Stimulated activated CD8-positive, alpha-beta memory T cell treated with anti-CD3 and anti-CD28 coated beads, Interleukin-7, amount 100 ng/mL, for 24 hours (primary cell): ENCODE measurements around the gene PRDM7.
"Not testable (repeated sequence)": the region's sequence is repeated elsewhere in the genome, so short reads cannot be mapped to it uniquely, and the experiment has no call there.

Experiments used
- DNase-seq: peaks from one replicate; pipeline ENCODE4 v3.0.0-alpha.2; 2020; ENCODE audit warnings: low read depth

Gene PRDM7

DNA sequence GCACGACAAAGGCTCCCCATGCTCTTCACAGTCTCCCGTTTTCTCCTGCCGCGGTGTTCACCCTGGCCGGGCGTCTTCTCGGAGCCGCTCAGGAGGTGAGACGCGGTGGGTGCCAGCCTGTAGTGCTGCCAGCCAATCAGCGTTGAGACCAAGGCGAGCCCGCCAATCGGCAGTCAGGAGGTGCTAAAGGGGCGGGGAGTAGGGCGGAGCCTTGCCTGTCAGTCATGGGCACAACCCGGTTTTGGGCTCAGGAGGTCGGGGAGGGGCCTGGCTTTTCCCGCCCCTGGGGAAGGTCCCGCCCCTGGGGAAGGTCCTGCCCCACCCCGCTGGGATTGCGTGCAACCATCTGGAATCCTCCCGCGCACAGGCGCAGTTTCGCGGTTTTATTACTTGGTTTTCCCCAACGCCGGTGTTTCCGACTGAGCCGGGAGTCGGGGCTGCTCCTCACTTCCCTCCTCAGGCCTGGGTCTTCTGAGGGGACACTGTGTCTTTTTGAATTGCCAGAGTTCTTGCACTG lies at the start of gene PRDM7:
Gene PRDM7 (minus strand): TSS at position 92 of the 517 bp plus-strand sequence. CDS start 1,421 bp downstream, outside the sequence.
- DNase-seq, result peak; percentile 95

DNA sequence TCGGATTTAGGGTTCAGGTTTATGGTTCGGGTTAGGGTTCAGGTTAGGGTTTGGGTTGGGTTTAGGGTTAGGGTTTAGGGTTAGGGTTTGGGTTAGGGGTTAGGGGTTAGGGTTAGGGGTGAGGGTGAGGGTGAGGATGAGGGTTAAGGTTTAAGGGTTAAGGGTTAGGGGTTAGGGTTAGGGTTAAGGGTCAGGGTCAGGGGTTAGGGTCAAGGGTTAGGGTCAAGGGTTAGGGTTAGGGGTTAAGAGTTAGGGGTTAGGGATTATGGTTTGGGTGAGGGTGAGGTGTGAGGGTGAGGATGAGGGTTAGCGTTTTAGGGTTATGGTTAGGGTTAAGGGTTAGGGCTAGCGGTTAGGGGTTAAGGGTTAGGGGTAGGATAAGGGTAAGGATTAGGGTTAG lies 44.7 kb upstream of the PRDM7 start:
- not testable (repeated sequence) for DNase-seq

DNA sequence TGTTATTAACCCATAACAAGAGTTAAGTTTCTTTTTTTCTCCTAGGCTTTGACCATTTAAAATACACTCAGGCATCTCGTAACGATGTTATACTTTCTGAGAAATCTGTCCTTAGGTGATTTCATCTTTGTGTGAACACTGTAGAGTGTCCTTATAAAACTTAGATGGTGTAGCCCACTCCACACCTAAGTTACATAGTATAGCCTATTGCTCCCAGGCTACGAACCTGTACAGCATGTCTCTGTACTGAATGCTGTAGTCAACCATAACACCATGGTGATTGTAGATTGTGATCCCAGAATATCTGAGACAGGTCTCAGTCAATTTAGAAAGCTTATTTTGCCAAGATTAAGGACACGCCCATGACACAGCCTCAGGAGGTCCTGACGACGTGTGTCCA lies 30.5 kb upstream of the PRDM7 start:
- DNase-seq, result not testable (repeated sequence)

DNA sequence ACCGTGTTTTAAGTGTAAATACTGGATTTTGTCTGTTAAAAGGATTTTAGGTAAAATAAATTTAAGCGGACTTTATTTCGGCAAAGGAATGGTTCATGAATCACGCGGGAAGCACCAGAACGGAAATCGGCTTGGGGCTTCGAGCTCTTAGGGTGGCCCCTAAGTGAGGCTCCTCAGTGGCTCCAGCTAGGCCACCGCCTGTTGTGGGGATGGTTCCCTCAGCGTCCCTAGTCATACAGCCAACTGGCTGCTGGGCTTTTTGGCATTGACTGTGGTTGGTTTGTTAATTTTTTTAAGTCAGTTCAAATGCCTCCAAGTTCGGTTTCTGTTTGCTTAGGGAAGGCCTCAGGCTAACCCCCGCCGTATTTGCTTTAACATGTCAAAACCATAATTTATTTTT lies 29.9 kb upstream of the PRDM7 start:
- not testable (repeated sequence) for DNase-seq

DNA sequence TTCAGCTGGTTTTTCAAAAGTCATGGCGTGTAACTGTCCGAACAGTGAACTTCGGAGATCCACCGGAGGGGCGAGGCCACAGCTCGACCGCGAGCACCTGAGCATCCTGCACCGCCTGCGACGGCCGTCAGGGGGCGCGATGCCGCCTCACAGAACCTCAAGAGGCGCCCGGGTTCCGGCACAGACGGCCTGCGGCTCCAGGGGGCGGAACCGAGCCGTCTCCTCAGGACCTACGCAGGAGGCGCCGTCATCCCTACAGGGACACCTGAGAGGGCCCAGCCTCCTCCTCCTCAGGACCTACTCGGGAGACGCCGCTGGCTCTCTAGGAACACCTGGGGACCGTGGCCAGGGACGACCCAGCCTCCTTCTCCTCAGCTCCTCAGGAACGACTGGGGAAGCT lies 29.1 kb upstream of the PRDM7 start:
- DNase-seq, result peak; percentile 10

DNA sequence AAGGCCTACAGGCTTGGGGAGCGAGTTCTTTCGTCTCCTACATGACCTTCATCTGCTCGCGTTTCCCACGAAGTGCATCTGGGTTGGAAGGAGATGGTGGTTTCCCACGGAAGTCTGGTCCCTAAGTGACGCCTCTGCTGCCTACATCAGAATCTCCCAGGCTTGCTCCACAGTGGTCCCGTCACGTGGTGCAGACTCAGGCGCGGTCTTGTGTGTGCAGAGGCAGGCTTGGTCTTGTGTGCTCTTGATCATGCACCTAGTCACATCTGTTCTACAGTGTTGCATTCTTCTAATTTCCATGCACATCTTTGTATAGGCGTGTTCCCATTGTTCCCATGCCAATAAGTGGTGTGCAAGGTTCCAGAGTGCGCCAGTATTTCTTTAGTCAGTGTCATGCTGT lies 27.6 kb upstream of the PRDM7 start:
- not testable (repeated sequence) for DNase-seq

DNA sequence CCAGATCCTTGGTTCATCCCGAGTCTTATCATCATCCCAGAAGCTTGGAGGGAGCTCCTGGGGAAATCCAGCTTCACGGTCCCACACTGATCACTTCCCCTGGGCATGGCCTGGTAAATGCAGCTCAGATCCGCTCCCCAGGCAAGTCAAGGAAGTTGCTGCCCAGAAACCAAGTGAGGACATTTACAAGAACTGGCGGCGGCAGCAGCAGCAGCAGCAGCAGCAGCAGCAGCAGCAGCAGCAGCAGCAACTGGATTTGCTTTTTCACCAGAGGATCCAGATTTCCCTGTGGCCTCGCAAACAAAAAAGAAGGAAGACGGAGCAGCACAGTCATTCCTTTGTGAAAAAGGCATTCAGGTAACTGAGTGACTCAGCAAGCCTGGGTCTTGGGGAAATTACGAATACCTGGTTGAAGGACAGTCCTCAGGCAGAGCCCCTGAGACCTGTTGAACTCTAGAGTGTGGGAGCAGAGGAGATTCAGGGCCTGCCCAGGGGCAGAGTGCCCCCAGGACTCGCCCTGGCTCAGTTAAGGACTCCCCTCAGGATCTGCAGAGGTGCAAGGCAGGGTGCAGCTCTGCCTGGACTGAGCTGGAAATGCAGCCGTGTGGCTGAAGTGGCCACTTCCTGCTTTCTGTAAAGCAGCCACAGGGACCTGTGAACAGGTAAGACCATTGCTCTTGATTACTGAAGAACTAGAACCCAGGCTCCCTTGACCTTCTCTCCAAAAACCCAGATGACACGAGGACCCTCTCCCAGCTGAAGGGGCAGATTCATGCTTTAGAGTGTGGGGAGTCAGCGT lies 25.2 kb upstream of the PRDM7 start:
- DNase-seq, result not testable (repeated sequence)

DNA sequence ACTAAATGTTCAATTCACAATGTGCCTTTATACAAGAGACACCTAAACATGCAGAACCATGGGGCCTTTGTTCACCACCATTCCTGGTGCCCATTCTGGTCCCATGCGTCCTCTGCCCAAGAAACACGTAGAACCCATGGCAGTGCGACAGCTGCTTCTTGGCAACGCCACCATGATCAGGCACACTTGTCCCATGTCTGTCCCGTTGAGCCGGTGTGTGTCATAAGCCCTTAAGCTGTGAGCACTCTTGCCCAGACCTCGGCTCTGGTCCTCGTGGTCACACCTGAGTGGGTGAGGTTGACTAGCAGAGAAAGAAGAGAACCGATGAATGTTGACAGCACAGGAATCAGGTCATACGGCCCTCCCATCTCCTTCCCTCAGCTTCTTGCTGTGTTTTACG lies 24.2 kb upstream of the PRDM7 start:
- DNase-seq, result not testable (repeated sequence)

DNA sequence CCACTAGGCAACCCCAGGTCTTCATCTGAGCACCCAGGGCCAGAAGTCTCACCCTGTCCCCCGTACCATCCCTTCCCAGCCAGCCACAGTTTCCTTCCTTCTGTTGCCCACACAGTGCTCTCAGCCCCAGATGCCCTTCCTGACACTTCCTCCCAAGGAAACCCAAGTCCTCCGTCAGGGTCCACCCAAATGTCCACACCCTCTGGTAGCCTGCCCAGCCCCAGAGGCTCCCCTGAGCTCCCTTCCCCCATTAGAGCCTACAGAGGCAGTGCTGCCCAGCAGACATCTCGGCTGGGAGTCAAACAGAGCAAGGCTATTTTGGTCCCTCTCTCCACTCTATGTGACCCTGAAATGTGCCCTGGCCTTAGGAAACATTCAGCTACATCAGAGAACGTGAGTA lies 23.7 kb upstream of the PRDM7 start:
- DNase-seq, result not testable (repeated sequence)

DNA sequence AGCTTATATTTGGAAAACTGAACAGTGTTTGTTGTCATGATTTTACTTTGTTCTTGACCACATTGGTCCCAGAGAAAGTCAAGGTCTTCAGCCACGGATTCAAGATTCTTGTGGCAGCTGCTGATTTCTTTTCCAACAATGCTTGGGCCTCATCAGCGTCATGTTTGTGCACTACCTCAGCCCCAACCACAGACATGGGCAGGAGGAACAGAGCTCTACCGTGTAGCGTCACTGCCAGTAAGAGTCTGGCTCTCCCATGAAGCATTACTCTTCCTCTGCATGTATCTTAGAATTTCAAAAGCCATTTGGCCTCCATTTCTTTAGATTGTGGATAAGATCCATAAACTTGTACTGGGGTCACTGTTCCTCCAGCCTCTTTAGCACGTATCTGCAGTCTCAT lies 23.1 kb upstream of the PRDM7 start:
- not testable (repeated sequence) for DNase-seq

DNA sequence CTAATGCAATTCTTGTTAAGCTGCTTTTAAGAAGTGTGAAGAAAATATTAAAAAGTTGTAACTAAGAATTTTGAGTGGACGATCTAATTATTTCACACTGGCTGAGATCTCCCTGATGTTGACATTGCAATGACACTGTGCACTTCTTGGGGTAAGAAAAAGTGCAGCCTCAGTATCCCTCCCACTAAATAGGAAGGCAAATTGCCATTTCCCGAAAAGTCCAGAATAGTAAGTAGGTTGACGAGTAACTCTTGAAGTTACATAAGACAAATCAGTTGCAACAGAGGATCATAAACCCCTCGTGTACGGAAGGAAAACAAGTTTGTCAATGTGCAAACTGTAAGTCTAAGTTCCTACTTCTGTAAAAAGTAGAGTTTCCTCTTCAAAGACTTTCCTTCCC lies 21.8 kb upstream of the PRDM7 start:
- DNase-seq, result not testable (repeated sequence)

DNA sequence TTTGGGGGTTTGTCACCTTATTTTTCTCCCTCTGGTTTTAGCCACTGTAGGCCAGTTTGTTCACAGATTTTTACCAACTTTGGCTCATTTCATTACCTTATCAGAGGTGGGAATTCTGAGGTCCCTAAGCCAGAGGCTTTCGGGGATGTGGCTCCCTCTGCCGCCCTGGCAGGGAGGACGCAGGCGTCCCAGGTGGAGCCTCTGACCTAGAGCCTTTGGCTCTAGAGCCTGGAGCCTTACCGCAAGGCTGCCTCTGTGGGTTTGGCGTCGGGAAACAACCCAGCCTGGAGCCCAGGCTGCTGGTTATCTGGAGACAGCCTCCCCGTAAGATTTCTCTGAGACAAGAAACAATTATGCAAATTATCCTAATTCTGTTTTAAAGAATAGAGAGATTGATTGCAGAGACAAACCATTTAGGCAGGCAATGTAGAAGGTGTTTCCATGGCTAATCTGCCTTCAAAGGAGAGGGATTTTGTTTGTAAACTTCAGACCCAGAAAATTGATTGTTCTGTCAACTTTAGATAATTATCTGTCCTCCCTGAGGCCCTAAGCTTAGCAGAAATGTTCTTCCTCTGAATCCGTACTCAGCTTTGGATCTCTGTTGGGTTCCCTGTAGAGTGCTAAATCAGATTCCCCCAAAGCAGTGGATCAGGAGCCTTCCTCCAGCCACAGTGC lies 20.0 kb upstream of the PRDM7 start:
- DNase-seq, result not testable (repeated sequence)

DNA sequence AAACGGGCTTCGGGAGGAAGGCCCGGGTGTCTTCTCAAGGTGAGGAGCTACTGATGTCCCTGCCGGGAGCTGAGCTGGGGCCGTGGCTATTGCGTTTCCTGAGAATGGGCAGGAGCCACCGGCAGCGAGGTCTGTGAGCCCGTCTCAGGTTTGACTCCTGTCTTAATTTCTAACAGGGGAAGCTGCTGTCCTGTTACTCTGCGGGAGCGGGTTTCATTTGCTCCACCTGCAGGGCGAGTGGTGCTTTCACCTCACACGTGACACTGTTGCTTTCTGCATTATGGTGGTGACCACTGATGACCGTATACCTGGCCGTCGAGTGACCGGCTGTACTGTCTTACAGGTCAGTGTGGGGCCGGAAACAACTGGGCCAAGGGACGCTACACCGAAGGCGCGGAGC lies 17.7 kb upstream of the PRDM7 start:
- DNase-seq, result not testable (repeated sequence)

DNA sequence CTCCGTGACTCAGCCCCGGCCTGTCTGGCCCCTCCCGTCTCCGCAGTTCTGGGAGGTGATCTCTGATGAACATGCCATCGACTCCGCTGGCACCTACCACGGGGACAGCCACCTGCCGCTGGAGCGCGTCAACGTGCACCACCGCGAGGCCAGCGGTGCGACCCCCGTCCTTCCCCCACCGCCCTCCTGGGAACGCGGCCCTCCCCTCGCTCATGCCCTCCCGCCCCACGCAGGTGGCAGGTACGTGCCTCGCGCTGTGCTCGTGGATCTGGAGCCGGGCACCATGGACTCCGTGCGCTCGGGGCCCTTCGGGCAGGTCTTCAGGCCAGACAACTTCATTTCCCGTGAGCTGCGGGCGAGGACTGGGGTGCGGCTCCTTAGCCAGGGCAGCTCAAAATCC lies 17.2 kb upstream of the PRDM7 start:
- not testable (repeated sequence) for DNase-seq

DNA sequence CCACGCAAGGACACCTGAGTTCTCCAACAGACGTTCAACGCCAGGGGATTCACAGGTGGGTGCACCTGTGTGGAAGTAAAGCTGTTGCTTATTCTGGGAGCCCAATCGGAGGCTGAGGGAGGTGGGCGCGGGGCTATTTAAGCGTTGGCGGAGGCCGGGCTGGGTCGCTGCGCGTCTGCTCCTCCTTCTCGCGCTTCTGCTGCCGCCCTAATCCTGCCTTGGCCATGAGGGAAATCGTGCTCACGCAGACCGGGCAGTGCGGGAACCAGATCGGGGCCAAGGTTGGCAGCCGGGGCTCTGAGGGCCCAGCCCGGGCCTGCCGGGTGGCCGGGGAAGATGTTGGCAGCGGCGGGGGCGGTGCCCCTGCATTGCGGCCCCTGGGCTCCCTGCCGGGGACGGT lies 16.7 kb upstream of the PRDM7 start:
- not testable (repeated sequence) for DNase-seq

DNA sequence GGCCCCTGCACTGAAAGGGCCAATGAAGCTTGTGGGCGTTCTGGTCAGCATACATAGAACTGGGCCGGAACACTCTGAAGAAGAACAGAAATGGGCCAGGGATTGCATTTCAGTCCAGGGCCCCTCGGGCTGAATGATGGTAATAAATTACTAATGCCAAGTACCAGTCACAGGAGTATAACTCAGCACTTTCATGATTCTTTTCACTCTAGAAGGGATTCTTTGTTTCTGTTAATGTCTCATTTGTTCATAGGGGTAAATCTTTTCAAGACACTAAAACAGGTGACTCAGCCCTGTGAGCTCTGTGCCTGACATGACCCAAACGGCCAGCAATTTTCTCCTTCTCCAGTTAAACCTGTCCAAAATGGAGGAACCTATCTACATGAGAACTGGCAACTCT lies 15.7 kb upstream of the PRDM7 start:
- not testable (repeated sequence) for DNase-seq

DNA sequence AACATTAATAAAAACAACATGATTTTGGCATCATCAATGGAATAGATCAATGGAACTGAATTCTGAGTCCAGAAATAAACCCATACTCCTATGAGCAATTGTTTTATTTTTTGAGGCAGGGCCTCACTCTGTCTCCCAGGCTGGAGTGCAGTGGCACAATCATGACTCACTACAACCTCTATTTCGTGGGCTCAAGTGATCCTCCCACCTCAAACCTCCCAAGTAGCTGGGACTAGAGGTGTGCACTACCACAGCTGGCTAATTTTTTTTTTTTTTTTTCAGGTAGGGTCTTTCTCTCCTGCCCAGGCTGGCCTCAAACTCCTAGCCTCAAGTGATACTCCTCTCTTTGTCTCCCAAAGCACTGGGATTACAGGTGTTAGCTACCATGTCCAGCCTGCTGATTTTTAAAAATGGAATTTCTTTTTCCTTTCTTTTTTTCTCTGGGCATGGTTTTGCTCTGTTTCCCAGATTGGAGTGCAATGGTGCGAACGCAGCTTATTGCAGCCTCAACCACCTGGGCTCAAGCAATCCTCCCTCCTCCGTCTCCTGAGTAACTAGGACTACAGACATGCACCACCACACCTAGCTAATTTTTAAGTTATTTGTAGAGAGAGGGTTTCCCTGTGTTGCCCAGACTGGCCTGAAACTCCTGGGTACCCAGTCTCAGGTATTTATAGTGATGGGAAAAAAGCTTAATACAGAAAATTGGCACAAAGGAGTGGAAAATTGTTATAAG lies 7.3 kb upstream of the PRDM7 start:
- no peak for DNase-seq

DNA sequence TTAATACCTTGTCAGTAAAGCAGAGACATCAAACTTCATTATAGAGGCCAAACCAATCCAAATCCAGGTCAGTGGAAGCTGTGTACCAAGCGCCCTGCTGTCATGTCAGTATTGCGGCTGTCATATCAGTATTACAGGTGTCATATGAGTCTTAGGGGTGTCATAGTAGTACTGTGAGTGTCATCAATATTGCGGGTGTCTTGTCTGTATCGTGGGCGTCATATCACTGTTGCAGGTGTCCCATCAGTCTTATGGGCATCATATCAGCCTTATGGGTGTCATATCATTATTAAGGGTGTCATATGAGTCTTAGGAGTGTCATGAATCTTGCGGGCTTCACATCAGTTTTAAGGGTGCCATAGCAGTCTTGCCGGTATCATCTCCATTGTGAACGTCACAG lies 6.0 kb upstream of the PRDM7 start:
- no peak for DNase-seq

DNA sequence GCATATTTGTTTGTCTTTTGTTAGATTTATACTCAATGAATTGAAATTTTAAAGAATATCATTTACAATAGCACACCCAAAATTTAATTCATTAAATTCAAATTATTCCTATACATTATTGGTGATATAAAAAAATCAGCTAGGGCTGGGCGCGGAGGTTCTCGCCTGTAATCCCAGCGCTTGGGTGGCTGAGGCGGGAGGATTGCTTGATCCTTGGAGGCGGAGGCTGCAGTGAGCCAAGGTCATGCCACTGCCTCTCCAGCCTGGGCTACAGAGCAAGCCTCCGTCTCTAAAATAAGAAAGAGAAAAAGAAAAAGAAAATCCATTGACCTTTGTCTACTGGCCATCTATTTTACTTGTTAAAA lies 4.5 kb upstream of the PRDM7 start:
- DNase-seq, result no peak

DNA sequence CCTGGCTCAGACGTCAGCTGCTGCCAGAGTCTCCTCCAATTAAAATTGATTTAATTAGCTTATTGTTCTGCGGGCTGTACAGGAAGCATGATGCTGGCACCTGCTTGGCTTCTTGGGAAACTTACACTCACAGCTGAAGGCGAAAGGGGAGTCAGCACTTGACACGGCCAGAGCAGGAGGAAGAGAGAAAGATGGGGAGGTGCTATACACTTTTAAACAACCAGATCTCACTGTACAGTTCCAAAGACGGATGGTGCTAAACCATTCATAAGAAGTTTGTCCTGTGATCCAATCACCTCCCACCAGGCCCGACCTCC lies 1.4 kb upstream of the PRDM7 start:
- DNase-seq, result no peak

DNA sequence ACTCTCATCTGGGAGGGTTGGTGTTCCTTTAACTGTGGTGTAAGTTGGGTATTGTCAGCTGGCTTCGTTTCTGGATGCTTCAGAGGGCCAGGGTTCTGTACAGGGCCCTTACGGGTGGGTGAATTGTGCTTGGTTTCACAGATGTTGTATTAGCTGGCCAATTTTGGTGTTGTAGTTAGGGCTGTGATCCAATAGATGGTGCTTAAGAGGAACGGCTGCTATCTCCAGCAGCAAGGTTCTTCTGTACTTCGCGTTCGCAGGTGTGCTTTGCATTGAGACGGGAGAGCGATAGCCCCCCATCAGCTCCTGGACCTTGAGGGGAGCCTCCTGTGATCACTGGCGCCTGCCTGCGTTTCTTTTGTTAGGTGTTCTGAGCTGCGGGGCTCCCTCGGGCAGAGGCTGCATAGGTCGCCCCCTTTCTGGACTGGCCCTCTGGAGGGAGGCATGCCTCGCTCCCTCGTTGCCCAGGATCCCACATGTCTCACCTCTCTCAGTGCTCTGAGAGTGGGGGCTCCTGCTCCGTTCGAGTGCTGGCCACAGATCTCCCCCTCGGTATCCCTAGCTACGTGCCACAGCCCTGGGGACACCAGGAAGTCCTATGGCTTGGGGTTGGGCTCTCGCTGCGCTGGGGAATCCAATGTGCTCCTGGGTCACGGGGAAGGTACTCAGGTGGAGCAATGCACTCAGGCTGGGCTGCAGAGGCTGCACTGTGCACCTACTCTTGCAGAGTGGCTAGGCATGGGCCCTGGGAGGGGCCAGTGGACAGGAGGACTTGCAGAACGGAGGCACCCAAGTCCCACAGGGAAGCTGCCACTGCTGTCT lies 837 bp upstream of the PRDM7 start:
- DNase-seq, result no peak
